ENCODE data around the gene IDUA. TPM values are rescaled to one million over a fixed set of nuclear protein-coding genes. Genes with fewer than 3 reads are reported as not detected.

IDUA gene
- total and polyA plus RNA-seq, 2 experiments from 2014 or later = 26.4 to 30.7 TPM

DNA sequence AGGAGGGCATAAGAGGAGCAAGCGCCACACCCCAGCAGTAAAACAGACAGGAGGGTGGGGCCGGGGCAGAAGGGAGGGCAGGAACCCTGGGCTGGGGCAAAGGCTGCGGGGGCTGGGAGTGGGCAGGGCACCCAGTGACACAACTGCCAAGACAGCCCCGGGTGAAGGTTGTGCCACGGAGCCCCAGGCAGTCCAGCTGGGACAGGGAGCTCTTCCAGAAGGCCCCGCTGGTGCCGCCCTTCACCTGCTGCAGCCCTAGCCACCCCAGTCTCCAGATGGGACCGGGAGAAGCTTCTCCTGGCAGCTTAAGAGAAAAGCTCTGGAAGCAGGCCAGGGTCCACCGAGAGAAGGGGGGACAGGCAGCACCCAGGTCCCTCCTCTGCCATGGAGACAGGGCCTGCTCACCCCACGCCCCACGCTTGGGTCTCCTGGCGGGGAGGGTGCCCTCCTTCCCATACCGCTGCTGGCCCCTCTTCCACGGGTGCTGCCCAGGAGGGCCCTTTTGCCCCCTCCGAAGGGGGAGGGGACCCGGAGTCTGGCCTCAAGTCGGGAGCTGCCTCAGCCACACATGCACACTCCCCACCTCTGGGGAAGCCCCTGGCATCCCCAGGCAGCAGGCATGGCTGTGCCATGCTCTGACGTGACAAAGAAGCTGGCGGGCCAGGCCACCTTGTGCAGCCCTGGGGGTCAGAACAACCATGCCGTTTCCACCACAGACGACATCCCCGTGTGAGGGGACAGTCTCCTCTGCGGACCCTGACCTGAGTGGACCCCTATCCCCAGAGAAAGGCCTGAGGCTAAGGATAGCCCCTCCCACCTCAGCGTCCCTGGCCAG is 15.0 kb upstream of the IDUA start:
- DNase-seq = peak; percentile 18
- no peak overlapping the region for H2AFZ ChIP-seq
- H3K4me2 ChIP-seq (ENCODE audit: unreplicated experiment) = peak overlapping the region; percentile 67
- peaks cover 14% of the 10 kb centered on the region; the same call in 1 of the 2 replicates for H3K79me2 ChIP-seq (ENCODE audit: insufficient read depth)
- in situ Hi-C loops (cut with MboI) = no loop called here
- H3K4me3 ChIP-seq = peak overlapping the region; percentile 77
- 53 to 54% methylated on average over 22 to 24 of the region's 24 CpGs for WGBS, 2 experiments (ENCODE audit: low coverage in 1 of 2, low lambda C conversion rate in 2 of 2, missing lambda C conversion rate in 2 of 2)
- no peaks in the 10 kb centered on the region for H3K27me3 ChIP-seq (replicated peaks; ENCODE audit: insufficient read depth)
- no peaks in the 10 kb centered on the region for H4K20me1 ChIP-seq (ENCODE audit: insufficient read depth)
- H3K9me3 ChIP-seq (ENCODE audit: low read depth) = no peaks in the 10 kb centered on the region
- TF ChIP-seq EZH2phosphoT487 (IDR thresholded peaks at IDR 0.05; ENCODE audit: insufficient read depth, low read depth) = no peak
- H3K27ac ChIP-seq = no peak overlapping the region
- H3F3A ChIP-seq (ENCODE audit: insufficient read depth) = no peaks in the 10 kb centered on the region
- no peaks in the 10 kb centered on the region for H3K36me3 ChIP-seq (ENCODE audit: low read depth)
- peak overlapping the region; percentile 75 for H3K9ac ChIP-seq
- no peaks in the 10 kb centered on the region for H3K9me2 ChIP-seq (ENCODE audit: insufficient read depth)
- peaks cover 5% of the 10 kb centered on the region; the same call in 1 of the 2 replicates for H3K4me1 ChIP-seq (ENCODE audit: insufficient read depth)

DNA sequence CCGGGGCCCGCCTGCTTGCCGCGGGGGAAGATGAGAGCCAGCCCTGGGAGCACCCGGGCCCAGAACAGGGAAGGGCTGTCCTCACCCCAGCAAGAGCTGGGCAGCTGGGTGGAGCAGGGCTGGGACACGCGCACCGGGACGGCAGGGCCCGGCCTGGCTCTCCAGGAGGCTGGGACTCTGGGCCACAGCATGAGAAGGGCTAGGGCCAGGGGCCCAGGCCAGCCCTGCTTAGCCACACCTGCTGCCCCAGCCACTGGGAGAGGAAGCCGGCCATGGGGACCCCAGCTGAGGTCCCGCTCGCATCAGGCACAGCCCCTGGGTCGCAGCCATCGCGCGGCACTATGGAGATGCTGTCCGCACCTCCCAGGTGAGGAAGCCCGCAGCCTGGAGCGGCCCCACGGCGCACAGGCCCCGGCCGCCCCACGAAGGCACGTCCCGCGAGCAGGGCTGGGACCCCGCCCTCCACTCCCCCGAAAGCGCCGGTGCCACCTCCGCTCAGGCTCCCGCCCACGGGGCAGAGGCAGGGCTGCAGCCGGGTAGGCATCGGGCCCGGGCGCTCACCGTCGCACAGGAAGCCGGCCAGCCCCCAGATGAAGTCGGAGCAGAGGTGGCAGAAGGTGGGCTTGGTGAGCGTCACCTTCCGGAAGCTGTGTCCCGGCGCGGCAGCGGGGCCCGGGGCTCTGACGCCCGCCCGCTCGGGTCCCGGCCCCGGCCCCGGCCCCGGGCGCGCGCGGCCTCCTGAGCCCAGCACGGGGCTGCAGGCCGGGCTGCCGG is 14.0 kb upstream of the IDUA start:
- in situ Hi-C loops (cut with MboI) = no loop called here
- Histone ChIP-seq H4K20me1 (ENCODE audit: insufficient read depth) (no peaks in the 10 kb centered on the region), H3K9me3 (ENCODE audit: low read depth) (no peaks in the 10 kb centered on the region), H3K9ac (peak overlapping the region; percentile 75), H3K4me3 (peak overlapping the region; percentile 77), H3K36me3 (ENCODE audit: low read depth) (no peaks in the 10 kb centered on the region), H2AFZ (peak overlapping the region; percentile 36), H3F3A (ENCODE audit: insufficient read depth) (no peaks in the 10 kb centered on the region), H3K9me2 (ENCODE audit: insufficient read depth) (no peaks in the 10 kb centered on the region), H3K27me3 (replicated peaks; ENCODE audit: insufficient read depth) (no peaks in the 10 kb centered on the region), H3K4me2 (ENCODE audit: unreplicated experiment) (peak overlapping the region; percentile 67), H3K4me1 (ENCODE audit: insufficient read depth) (peaks cover 5% of the 10 kb centered on the region; the same call in 1 of the 2 replicates), H3K79me2 (ENCODE audit: insufficient read depth) (peaks cover 14% of the 10 kb centered on the region; the same call in 1 of the 2 replicates), H3K27ac (no peak overlapping the region)
- 1% methylated on average over 40 to 56 of the region's 65 CpGs for WGBS, 2 experiments (ENCODE audit: low coverage in 1 of 2, low lambda C conversion rate in 2 of 2, missing lambda C conversion rate in 2 of 2)
- DNase-seq = peak; percentile 64
- TF ChIP-seq EZH2 (IDR thresholded peaks at IDR 0.05; ENCODE audit: insufficient read depth, poor library complexity, severe bottlenecking) = no peak
- TF ChIP-seq EZH2phosphoT487 (IDR thresholded peaks at IDR 0.05; ENCODE audit: insufficient read depth, low read depth) = no peak

DNA sequence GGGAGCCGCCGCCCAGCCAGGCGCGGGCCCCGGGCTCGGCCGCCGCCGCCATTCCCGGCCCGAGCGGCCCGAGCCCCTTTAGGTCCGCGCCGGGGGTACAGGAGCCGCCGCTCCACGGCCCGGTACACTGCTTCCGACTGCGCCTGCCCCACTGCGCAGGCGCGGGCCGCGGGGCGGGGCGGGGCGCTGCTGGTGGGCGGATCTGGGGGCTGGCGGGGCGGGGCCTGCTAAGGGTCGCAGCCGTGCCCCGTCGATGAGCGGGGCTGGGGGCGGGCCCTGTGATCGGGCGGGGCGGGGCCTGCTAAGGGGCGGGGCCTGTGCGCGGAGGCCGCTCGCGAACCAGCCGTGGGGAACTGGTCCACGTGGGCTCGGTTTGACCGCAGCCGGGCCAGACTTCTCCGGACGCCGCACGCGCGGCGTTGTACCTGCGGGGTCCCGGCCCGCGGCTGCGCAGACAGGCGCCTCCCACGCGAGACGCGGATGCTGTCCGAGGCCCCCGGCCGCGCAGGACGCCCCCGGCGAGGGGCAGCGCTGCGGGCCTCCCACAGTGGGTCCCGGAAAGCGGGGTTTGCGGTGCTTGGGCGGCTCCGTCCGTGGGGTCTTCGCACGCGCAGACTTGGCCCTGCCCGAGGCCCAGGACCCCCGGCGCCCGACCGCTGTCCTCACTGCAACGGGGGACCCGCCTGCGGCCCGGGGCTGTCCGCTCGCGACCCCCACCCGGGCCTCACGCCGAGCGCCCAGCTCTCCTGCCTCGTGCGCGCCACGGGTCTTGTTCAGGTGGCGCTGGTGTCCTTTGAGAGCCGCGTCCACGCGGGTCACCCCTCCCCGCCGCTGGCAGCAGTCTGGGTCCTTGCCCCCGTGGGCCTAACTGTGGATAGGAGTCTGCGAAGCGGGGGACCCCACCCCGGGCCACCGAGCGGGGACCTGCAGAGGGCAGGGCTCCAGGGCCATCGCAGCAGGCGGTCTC is 13.1 kb upstream of the IDUA start, which contains the start of gene DGKQ:
TSS of gene DGKQ (minus strand) at position 139 of the 967 bp plus-strand sequence. CDS start at position 52, 87 bp downstream.
- no peaks in the 10 kb centered on the region for H3F3A ChIP-seq (ENCODE audit: insufficient read depth)
- 24 to 30% methylated on average over 74 to 76 of the region's 123 CpGs for WGBS, 2 experiments (ENCODE audit: low coverage in 1 of 2, low lambda C conversion rate in 2 of 2, missing lambda C conversion rate in 2 of 2)
- peaks cover 14% of the 10 kb centered on the region; the same call in 1 of the 2 replicates for H3K79me2 ChIP-seq (ENCODE audit: insufficient read depth)
- DNase-seq = peak; percentile 95
- H2AFZ ChIP-seq = peak within 1 kb of the TSS; percentile 66
- H3K27me3 ChIP-seq (replicated peaks; ENCODE audit: insufficient read depth) = no peaks in the 10 kb centered on the region
- no peaks in the 10 kb centered on the region for H3K9me3 ChIP-seq (ENCODE audit: low read depth)
- no peaks in the 10 kb centered on the region for H4K20me1 ChIP-seq (ENCODE audit: insufficient read depth)
- no peaks in the 10 kb centered on the region for H3K9me2 ChIP-seq (ENCODE audit: insufficient read depth)
- peak within 1 kb of the TSS; percentile 77 for H3K4me3 ChIP-seq
- H3K36me3 ChIP-seq (ENCODE audit: low read depth) = no peaks in the 10 kb centered on the region
- in situ Hi-C loops (cut with MboI) = no loop called here
- H3K27ac ChIP-seq = no peak within 1 kb of the TSS
- TF ChIP-seq EZH2phosphoT487 (IDR thresholded peaks at IDR 0.05; ENCODE audit: insufficient read depth, low read depth) (no peak), EZH2 (IDR thresholded peaks at IDR 0.05; ENCODE audit: insufficient read depth, poor library complexity, severe bottlenecking) (no peak)
- peaks cover 5% of the 10 kb centered on the region; the same call in 1 of the 2 replicates for H3K4me1 ChIP-seq (ENCODE audit: insufficient read depth)
- peak within 1 kb of the TSS; percentile 67 for H3K4me2 ChIP-seq (ENCODE audit: unreplicated experiment)
- H3K9ac ChIP-seq = peak within 1 kb of the TSS; percentile 75
